Measurements from ENCODE around the gene CTCF. TPM values are rescaled to one million over a fixed set of nuclear protein-coding genes. Genes with fewer than 3 reads are reported as not detected.

CTCF gene
- total RNA-seq, 1 donor from 2014 or later = 54.6 TPM

- DNase-seq (ENCODE audit: low spot score) = no peak
These were observed 27.9 kb upstream of the CTCF start for GRCh38 chr16:67534431-67534830.

GRCh38 chr16:67535201-67535600 is 27.1 kb upstream of the CTCF start:
- DNase-seq (ENCODE audit: low spot score) = no peak

DNA sequence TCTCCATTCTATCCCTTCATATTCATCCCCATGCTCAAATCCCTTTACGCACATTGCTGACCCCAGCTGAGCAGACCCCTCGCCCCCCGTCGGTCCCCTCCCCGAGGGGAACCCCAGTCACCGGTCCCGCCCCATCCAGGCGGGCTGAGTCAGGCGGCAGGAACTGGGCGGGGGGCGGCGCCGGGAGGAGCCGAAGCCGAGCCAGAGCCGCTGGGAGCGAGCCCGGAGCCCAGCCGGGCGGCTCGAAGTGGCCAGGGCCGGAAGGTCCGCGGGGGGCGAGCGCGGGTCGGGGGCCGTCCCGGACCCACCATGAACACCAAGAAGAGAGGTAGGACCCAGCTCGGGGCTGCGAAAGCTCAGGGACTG is 25.1 kb upstream of the CTCF start:
- DNase-seq (ENCODE audit: low spot score) = peak; percentile 73

DNA sequence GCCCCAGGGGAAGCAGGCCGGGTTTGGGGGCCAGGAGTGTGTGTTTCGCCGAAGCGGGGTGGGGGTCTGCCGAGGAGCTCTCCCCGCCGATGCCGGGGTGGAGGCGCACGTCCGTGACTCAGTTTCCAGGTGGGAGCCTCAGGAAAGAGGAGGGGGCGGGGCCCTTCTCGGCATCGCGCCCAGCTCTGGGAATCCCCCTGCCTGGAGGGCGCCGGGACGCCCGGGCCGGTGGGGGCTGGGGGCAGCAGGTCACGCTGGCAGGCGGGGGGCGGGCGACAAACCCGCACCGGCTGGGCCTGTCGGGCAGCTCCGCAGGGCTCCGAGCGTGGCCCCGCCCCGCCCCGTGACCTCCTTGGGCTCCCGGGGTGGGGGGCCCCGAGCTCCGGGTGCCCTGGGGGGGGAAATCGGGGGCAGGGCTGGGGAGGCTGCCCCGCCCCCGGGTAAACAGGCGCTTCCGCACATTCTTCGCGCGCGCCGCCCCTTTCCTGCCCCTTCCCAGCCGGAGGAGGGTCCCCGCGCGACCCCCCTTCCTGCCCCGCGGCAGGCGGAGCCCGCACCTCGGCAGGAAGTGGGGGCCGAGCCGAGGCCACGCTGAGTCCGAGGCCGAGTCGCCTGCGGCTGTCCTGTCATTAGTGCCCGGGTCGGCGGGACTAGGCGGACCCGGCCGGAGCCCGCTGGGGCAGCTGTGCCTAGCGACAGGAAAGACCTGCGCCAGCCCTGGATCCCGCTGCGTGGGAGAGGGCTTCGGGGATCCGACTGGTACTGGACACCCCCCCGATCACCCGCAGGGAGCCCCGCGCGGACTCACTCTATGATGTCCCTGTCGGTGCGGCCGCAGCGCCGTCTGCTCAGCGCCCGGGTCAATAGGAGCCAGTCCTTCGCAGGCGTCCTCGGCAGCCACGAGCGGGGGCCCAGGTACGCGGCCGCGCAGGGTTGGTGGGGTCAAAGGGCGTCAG is 24.4 kb upstream of the CTCF start:
- peak; percentile 74 for DNase-seq (ENCODE audit: low spot score)

- DNase-seq (ENCODE audit: low spot score) = no peak
These were observed 23.6 kb upstream of the CTCF start for GRCh38 chr16:67538666-67539101.

DNA sequence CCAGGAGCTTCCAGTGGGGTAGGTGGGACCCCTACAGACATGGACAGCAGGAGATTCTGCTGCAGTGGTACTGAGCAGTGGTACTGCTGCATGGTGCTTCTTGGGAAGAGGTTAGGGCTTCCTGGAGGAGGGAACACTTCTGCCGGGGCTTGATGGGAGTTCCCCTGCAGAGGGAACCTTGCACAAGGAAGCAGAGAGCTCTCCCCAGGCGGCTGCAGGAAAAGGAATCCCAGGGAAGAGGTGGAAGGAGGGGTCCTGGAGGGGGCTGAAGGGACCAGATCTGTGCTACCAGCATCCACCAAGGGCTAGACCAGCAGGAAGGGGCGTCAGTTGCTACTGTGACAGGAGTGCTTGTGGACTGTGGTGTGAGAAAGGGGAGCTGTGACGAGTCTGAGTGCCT is 23.1 kb upstream of the CTCF start:
- no peak for DNase-seq (ENCODE audit: low spot score)

- no peak for DNase-seq (ENCODE audit: low spot score)
These were observed 22.4 kb upstream of the CTCF start for GRCh38 chr16:67539691-67540635.

DNA sequence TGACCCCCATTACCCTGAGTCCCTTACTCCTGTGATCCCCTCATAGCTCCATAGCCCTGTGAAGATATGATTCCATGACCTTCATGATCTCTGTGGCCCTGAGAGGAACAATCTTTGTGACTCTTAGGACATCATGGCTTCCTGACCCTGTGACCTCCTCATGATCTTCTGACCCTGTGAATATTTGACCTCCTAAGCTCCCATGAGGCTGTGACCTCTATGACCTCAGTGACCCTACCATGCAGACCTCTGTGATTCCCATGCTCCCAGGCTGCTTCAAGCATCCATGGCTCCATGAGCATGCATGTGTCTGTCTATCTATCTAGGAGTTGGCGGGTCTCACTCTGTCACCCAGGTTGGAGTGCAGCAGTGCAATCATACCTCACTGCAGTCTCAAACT is 21.6 kb upstream of the CTCF start:
- DNase-seq (ENCODE audit: low spot score) = no peak

GRCh38 chr16:67541391-67542263 is 20.7 kb upstream of the CTCF start:
- DNase-seq (ENCODE audit: low spot score) = no peak

DNA sequence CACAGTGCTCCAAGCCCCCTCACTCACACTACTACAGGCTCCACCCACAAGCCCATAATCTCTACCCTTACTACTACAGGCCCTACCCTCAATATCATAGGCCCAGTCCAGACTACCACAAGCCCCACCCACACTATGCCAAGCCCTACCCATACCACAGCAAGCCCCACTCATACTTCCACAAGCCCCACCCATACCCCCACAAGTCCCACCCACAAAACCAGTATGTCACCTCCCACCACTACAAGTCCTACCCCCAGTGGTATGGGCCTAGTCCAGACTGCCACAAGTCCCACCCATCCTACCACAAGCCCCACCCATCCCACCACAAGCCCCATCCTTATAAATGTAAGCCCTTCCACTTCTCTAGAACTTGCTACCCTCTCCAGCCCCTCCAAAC is 19.9 kb upstream of the CTCF start:
- no peak for DNase-seq (ENCODE audit: low spot score)

GRCh38 chr16:67543036-67543435 is 19.3 kb upstream of the CTCF start:
- DNase-seq (ENCODE audit: low spot score) = no peak

GRCh38 chr16:67543582-67543981 is 18.7 kb upstream of the CTCF start:
- DNase-seq (ENCODE audit: low spot score) = no peak

DNA sequence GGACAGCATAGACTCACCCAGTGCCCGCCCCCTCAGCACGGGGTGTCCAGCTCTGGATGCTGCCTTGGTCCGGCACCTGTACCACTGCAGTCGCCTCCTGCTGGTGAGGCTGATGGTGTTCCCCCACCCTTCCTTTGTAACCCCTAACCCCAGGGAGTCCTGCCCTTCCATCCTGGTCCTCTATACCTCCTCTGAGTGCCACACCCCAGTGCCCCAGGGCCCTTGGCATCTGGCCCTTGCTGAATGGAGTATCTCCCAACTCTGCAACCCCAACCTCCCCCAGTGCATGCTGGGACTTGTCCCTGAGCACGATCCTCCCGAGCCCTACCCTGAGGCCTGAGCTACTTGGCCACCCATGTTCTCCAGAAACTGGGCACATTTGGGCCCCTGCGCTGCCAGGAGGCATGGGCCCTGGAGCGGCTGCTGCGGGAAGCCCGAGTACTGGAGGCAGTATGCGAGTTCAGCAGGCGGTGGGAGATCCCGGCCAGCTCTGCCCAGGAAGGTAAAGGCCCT is 17.9 kb upstream of the CTCF start:
- no peak for DNase-seq (ENCODE audit: low spot score)

DNA sequence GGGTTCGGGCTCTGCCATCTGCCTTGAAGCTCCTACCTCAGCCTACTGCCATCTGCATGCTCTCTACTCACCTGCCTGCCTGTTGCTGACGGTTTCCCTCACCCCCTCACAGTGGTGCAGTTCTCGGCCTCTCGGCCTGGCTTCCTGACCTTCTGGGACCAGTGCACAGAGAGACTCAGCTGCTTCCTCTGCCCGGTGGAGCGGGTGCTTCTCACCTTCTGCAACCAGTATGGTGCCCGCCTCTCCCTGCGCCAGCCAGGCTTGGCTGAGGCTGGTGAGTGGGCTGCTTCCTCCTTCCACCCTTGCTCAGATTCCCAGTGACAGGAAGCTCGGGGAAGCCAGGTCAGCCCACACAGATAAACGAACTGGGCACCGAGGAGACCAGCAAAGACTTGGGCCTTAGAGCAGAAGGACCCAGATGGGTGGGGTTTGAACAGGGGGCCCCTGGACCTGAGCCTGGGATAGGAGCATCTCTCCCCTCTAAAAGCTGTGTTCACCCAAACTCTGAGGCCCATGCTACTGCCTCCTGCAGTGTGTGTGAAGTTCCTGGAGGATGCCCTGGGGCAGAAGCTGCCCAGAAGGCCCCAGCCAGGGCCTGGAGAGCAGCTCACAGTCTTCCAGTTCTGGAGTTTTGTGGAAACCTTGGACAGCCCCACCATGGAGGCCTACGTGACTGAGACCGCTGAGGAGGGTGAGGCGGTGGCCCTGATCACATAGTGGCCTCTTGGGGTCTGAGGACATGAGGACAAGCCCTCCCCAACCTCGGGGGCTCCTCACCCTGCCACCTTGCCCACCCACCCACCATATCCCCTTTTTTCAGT is 17.3 kb upstream of the CTCF start:
- no peak for DNase-seq (ENCODE audit: low spot score)

- DNase-seq (ENCODE audit: low spot score) = no peak
These were observed 16.7 kb upstream of the CTCF start for GRCh38 chr16:67545665-67546024.

- DNase-seq (ENCODE audit: low spot score) = no peak
These were observed 16.2 kb upstream of the CTCF start for GRCh38 chr16:67546091-67546501.

- DNase-seq (ENCODE audit: low spot score) = peak; percentile 79
These were observed 15.4 kb upstream of the CTCF start for GRCh38 chr16:67546761-67547422.

DNA sequence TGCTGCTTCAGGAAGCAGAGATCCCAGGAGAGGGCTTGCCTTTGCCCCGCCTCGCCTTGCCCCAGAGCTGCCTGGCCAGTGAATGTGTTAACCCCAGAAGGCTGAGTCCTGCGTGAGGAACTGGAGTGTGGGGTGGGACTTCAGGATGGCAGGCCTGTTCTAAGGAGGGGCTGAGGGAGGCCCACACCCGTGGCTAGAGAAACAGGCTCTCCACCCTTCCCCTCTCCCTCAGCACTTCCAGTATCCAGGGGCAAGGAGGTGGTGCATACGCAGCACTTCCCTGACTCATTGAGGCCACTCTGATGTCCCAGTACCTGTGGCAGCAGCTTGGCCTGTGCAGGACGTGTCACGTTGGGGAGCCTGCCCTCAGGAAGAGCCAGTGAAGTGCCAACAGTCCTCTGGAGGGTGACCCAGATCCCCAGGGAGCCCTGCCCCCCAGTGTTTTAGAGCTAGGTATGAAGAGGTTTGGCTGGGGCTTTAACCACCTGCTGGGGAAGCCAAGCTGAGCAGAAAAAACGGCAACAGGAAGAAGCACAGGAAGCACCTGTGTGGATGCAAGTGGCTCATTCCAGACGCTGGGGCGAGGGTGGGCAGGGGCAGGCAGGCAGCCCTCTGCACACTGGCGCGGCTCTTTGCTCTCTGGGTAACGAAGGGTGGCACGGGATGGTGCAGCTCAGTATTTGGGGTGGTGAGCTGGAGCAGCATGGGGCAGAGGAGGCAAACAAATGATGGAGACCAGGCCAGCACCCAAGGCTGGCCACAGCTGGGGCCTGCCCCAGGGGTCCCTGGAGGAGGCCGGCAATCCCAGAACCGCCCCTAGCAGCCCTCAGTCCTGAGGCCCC is 14.7 kb upstream of the CTCF start:
- DNase-seq (ENCODE audit: low spot score) = no peak

All from ureter (tissue), 1 donor.